Smooth muscle cell of the brain vasculature (primary cell): Measurements from ENCODE around the gene PLEKHB2.
"Not testable (repeated sequence)": the region's sequence is repeated elsewhere in the genome, so short reads cannot be mapped to it uniquely, and the experiment has no call there.

Source experiments
- DNase-seq: peaks from one replicate; pipeline ENCODE4 v3.0.0-alpha.2; 2012; ENCODE audit warnings: low read depth, low spot score

Gene PLEKHB2, protein sequence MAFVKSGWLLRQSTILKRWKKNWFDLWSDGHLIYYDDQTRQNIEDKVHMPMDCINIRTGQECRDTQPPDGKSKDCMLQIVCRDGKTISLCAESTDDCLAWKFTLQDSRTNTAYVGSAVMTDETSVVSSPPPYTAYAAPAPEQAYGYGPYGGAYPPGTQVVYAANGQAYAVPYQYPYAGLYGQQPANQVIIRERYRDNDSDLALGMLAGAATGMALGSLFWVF

DNA sequence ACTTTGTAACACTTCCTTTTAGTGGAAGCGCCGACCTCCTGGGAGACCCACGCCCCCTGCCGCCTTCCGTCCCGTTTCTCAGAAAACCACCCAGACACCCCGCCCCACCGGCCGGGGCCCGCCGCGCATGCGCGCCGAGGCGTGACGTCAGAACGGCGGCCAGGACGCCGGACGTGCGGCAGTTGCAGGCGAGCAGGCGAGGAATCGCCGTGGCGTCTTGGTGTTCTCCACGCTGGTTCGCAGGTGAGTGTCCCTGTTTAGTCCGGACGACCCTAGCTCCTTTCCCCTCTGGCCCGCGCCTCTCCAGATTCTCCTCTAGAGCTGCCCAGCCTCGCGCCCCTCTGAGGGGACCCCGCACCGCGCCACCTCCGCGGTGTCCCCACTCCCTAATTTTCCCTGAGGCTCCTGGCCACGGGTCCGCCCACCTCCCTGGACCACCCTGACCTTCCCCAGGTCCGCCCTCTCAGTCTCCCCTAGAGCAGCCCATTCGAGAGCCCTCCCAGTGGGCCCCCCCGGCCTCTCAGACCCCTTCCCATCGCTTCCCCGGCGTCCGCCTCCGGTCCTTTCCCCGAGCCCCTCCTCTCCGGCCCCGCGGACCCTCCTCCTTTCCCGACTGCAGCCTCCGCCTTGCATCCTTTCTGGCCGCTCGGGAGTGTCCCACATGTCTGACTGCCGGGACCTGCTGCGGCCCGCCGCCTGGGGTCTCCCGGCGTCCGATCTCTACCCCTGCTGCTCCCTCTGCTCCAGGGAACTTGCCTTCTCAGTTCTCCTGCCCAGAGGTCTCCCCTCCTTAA, at the start of gene PLEKHB2:
Gene PLEKHB2 (plus strand): TSS at position 181 of the 794 bp plus-strand sequence. CDS start 15,606 bp downstream, outside the sequence.
- DNase-seq, result peak; percentile 76

DNA sequence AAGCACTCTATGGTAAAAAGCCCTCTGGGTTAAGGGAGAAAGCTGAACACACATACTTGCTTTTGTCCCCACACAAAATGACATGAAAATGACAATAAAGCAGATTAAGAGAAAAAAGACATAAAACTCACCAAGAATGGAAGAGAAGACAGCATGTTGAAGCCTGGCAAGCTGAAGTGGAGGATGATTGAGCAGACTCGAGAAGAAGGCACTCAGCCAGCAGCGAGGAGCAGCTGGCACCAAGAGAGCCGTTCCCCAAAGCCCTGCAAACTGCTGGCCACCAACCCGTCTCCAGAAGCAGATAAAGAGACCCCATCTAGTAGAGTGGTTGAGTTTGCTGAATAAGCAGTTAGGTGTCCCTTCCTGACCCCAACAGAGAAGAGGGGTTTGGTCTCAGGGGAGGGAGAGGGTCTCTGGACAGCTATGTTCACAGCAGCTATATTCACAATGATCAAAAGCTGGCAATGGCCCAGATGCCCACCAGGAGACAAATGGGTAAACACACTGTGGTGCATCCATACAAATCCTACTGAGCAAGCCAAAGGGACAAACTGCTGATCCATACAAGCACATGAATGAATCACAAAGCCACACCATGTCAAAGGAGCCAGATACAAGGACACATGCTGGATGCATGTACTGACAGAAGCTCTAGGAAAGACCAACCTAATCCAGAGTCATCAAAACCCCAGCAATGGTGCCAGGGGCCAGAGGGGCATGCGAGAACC, 48.8 kb upstream of the PLEKHB2 start:
- DNase-seq, result no peak

DNA sequence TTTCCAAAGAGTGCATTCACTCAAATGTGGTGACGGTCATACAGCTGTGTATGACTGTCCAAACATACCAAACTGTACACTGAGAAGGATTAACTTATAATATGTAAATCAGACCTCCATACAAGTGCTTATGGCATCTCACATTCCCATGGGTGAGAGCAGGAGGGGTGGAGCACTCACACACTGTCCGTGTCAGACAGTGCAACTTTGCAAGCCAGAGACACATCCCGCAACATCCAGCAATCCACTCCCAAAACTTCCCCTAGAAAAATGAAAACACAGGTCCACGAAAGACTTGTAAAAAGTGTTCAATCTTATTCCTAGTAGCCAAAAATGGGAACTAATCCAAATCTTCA, 48.2 kb upstream of the PLEKHB2 start:
- DNase-seq, result no peak

DNA sequence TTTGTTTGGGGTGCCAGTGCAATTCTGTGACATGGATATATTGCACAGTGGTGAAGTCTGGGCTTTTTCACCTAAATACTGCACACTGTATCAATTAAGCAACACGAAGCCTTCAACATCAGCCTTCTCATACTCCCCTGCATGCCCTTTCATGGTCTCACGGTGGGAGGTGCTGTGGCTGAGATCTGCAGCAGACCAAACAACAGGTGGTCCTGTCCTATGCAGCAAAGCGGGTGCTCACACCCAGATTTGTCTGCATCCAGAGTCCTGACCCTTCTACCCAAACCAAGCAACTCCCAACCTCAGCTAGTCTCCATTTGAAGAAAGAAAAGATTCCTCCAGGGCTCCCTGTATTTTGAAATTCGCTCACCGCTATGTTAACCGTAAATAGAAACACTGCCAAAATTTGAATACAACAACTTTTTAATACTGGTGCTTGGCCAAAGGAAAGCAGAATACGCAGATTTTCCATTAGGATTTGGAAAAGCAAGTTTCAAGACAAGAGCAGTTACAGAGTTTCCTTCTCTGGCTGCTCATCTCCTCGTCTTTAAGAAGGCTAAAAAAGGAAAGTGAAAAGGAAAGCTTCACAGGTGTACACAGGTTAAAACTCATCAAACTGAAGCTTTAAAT, 46.8 kb upstream of the PLEKHB2 start:
- no peak for DNase-seq

DNA sequence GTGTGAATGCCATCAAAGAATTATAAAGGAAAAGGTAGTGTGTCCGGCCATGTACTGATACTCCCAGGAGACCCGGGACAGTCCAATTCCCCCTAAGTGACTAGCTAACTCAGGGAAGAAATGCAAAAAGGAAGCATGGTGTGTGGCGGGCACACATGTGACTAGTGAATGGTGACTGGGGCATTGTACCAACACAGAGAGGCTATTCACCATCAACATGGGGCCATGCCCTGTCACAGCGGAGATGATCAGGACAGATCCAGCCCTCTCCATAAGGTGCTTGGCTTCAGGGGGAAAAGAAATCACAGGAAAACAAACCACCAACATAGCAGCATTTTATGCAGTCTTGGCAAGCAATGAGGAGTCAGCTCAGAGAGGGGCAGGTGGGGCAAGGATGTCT, 46.2 kb upstream of the PLEKHB2 start:
- DNase-seq, result no peak

DNA sequence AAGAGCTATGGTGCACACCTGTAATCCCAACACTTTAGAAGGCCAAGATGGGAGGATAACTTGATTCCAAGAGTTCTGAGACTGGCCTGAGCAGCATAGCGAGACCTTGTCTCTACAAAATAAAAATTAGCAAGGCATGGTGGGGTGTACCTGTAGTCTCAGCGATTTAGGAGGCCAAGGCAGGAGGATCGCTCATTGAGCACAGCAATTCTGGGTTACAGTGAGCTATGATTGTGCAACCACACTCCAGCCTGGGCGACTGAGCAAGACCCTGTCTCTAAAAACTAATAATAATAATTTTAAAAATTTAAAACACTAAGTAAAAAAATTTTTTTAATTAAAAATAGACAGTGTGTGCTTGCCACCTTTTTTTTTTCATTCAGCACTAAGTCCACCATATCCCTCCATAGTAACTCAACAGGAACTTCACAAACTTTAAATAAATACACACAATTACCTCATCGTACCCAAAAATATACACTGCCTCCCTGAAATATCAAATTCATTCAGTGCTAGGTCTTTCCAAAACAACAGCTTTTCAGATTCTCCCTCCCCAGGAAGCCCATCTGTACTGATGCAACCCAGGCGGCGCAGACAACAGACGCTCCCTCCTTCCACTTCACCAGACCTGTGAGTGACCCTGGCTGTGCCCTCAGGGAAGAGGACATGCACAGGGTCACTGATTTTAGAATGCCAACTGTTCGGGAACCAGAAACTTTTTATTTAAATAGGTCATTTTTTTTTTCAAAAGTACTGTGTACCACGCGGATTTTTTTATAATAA, 41.4 kb upstream of the PLEKHB2 start:
- DNase-seq, result no peak

DNA sequence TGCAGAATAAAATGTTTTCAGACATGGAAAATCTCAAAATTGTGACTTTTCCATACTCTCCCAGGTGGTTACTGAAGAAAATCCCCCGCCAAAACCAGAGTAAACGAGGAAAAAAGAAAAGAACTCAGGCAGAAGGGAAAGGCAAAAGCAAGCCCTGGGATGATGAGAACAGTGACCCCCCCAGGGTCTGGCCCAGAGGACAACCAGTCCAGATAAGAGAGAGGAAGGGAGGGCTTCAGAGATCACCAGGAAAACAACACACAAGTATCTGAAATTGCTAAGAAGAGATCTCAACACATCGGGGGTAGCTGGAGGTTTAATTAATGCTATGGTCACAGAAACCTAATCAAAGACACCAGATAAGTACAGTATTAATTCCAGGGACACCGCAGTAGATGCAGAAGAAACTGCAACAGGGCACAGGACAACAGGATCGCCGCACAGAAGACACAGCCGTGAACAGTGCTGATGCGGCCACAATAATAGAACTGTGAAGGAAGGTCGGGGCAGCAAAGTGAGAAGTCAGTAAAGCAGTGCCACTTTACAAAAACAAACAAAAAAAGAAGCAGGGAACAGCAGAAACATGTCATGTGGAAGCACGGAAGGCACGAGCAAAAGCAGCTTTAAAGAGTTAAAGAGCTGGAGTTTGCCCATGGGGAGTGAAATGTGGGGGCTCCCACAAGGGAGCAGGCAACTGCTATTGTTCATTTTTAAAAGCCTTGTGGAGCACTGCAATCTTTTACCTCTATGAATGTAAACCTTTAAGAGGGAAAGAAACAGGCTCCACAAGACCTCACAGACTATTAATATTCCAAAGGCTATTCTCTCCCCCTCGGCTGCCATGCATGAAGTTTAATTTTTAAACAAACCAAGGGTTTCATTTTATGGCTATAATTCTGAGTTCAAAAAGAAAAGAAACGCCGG, 40.3 kb upstream of the PLEKHB2 start:
- no peak for DNase-seq

DNA sequence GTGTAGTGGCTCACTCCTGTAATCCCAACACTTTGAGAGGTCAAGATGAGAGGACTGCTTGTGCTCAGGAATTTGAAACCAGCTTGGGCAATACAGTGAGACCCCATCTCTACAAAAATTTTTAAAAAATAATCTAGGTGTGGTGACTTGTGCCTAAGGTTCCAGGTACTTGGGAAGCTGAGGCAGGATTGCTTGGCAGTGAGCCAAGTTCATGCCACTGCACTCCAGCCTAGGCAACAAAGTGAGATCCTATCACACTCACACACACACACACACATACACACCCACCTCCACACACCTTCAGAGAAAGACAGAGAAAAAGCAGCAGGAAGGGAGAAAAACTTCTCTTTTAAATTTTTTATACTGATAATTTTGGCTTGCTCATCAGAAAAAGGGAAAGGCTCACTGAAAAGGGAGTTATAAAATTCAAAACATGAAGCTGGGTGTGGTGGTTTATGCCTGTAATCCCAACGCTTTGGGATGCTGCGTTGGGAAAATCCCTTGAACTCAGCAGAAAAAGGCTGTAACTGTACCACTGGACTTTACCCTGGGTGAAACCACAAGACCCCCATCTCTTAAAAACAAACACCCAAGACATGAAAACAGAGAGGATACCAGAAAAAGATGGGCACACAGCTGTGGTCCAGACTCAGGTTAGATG, 37.5 kb upstream of the PLEKHB2 start:
- no peak for DNase-seq

DNA sequence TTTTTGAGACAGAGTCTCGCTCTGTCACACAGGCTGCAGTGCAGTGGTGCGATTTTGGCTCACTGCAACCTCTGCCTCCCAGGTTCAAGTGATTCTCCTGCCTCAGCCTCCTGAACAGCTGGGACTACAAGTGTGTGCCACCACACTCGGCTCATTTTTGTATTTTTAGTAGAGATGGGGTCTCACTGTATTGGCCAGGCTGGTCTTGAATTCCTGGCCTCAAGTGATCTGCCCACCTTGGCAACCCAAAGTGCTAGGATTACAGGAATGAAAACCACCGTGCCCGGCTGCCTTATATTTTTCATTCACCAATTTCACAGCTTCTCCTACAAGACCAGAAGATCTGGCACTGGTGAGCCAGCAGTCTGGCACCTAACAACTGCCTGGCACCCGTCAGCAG, 37.0 kb upstream of the PLEKHB2 start:
- DNase-seq, result not testable (repeated sequence)

DNA sequence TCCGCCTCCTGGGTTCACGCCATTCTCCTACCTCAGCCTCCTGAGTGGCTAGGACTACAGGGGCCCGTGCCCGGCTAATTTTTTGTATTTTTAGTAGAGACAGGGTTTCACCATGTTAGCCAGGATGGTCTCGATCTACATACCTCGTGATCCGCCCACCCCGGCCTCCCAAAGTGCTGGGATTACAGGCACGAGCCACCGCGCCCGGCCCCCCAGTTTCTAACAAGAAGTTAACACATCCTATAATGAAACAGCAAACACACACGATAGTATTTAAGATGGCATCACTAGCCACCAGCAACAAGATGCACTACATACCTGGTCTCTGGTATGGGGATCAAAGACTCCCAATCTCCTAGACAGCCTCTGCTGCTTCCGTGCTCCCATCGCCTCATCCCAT, 29.6 kb upstream of the PLEKHB2 start:
- not testable (repeated sequence) for DNase-seq

DNA sequence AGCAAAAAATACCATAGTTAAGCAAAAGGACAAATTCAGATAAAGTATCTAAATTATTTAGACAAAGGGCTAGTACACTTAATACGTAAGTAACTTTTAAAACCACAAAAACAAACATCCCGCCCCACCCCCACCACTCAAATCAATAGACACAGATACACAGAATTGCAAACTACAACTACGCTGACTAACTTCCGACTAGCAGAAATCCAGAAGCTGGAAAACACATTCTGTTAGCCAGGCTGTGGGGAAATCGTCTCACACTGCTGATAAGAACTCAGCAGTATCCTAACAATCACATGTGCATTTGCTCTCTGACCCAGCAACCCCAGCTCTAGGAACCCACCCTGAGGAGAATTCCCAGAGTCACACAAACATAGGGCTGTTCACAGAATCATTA, 28.4 kb upstream of the PLEKHB2 start:
- no peak for DNase-seq

DNA sequence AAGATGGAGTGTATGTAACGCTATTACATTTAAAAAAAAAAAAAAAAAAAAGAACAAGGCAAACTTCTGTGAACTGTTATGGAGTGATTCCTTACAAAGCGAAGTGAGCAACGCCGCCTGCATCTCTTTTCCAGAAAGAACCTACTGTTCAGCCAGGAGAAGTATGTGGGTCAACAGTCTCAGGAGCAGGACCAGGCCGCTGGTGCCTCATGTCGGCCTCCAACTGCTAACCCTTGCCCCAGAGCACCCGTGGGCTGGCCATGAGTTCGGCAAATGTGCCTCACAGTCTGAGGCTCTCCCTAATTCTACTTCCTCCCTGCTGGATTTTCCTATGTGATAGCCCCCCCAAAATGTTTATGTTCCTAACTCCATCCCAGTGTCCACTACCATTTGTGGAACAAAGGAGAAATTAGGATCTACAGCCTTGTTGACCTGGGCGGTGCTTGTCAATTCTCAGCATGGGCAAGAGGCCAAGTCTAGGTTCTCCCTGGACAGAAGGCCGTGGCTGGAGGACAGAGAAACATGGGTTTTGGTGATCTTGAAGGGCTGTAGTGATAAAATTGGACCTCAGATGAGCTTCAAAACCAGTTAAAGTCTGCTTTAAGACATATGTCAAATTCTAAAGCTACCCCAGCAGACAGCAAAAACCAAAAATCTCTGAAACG, 27.8 kb upstream of the PLEKHB2 start:
- DNase-seq, result no peak

DNA sequence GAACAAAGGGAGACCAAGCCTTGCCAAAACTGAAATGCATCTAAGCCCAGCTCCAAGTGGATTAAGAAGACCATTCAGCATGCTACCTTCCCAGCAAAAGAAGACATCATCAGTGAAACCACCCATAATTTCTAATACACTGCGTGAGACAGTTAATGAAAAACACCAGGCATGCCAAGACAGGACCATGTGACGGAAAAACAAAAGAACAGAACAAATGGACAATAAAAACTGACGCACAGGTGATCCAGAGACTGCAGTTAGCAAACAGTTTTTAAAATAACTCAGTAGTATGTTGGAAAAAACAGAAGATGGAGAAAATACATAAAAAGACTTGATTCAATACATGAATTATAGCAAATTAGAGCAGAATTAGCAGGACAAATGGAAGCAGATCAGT, 27.2 kb upstream of the PLEKHB2 start:
- DNase-seq, result no peak

DNA sequence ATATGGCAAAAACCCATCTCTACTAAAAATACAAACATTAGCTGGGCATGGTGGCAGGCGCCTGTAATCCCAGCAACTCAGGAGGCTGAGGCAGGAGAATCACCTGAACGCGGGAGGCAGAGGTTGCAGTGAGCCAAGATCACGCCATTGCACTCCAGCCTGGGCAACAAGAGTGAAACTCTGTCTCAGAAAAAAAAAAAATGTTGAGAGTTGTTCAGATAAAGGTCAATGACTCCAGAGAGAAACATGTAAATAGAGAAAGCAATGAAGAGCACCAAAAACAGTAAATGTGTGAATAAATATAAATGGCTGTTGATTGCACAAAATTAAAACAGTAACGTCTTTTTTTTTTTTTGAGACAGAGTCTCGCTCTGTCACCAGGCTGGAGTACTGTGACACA, 25.2 kb upstream of the PLEKHB2 start:
- not testable (repeated sequence) for DNase-seq

DNA sequence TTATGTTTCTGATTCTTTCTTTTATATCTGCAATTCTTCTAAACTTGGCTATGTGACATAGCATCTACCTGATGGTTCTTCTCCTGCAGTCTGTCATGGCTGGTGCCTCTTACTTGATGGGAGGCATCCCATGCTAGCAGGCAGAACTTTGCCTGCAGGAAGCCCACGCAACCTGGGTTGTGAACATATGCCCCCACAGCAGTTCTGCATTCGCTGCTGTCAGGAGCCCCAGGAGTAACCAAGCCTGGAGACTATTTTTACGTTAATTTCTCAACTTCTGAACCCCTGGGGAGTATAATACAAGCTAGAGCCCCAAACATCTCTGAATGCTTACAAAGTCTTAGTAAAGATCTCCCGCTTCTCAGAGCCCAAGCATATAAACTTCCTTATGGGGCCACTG, 23.9 kb upstream of the PLEKHB2 start:
- no peak for DNase-seq

DNA sequence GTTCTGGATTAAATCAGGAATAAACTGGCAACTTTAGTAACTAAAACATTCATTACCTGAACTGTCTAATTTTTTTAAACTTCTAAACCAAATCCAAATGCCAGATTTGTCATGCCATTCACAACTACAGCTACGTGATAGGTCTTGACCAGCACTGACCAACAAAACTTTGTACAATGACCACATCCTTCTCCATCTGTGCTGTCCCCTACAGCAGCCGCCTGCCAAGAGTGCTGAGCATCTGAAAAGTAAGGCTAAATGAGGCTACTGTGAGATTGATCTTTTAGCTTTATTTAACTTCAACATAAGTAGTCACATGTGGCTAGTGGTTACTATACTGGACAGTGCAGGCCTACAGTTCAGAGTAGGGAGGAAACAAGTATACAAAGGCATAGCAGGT, 19.5 kb upstream of the PLEKHB2 start:
- no peak for DNase-seq

DNA sequence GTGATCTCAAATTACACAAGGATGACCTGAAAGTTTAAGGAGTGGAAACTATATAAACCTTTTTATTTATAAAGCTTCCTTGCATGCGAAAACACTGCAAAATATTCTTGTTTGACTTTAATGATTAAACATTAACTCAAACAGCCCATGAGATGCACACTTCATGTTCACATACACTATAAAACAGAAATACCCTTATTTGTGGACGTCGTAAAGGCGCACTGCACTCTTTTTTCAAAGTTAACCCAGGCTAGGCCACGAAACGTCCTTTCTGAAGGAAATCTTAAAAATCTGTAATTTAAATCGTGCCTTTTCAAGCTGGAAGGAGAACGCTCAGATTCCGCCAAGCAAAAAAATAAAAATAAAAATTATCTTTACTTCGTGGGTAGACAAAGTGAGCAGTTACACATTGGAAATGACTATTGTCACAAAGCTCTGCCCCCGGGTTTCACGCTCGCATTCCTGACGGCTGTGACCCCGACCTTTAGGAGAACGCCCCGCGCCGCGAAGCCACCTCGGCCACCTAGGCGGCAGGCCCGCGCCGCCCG, 12.6 kb upstream of the PLEKHB2 start:
- no peak for DNase-seq

DNA sequence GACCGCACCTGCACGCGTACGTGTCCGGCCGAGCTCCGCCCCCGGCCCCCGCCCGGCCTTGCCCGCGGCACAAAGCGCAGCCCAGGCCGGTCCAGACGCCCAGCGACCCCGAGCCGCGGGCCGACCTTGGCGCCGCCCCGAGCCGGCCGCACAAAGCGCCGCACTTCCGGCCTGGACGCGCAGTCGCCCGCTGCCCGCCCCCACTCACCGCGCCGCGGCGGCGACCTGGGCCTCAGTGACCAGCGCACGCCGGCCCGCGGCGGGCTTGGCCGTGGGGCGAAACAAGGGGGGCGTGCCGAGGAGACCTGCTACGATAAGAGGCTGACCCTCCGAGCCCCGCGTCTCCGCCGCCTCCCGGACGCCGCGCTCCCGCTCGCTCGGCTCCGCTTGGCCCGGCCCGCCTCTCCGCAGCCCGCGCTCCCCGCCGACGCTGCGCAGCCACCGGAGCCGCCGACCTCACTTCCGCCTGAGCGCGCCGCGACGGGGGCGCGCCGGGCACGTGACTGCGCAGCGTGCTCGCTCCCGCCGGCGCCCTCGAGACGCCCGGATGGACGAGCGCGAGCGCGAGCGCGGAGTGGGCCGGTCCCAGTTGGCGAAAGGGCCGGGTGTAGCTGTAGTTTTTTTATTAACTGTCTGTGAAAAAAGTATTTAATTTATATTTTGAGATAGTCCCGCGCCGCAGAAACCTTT, 12.0 kb upstream of the PLEKHB2 start, which contains the start of gene FAM168B:
Gene FAM168B (minus strand): TSS at position 455 of the 690 bp plus-strand sequence. CDS start 10,814 bp downstream, outside the sequence.
- peak; percentile 71 for DNase-seq
